Common myeloid progenitor, CD34-positive (primary cell): ENCODE measurements around the gene GRWD1.

Source experiments
- CTCF ChIA-PET: fragments of 350-600 bp; sonication (Branson Sonifier 250); formaldehyde crosslinking; loops from one replicate; lab custom pipeline; 2021; ENCODE audit warnings: antibody characterized with exemption; lab: Charles Lee
- POLR2A ChIA-PET: fragments of 350-600 bp; sonication (Branson Sonifier 250); formaldehyde crosslinking; loops from one replicate; lab custom pipeline; 2021; ENCODE audit warnings: antibody characterized with exemption; lab: Charles Lee
- DNase-seq, 3 donors: peaks; one replicate each; pipeline versions ENCODE4 v3.0.0 to v3.0.0-alpha.2; 2013
- H3K27ac ChIP-seq, 2 experiments: 1 replicate in 1 of 2; 2 replicates in 1 of 2; pipeline ENCODE4 v1.7.0; 2013; ENCODE audit warnings: inconsistent platforms in 2 of 2, low read length in 2 of 2, mild to moderate bottlenecking in 2 of 2, low read depth in 1 of 2, moderate library complexity in 1 of 2; ENCODE audit not compliant: severe bottlenecking in 2 of 2, insufficient read depth in 1 of 2, poor library complexity in 1 of 2
- H3K27me3 ChIP-seq, 5 experiments: replicated peaks in 2 of 5; 1 replicate in 3 of 5; 2 replicates in 2 of 5; pipeline versions ENCODE4 v1.6.1 to v1.7.0; 2013; ENCODE audit warnings: low read length in 4 of 5, mild to moderate bottlenecking in 2 of 5, moderate library complexity in 2 of 5, inconsistent platforms in 1 of 5; ENCODE audit not compliant: insufficient read depth in 5 of 5, control insufficient read depth in 4 of 5
- H3K36me3 ChIP-seq, 4 experiments: 1 replicate in 2 of 4; 2 replicates in 2 of 4; pipeline versions ENCODE4 v1.6.1 to v1.7.0; 2013; ENCODE audit warnings: low read length in 3 of 4, control low read depth in 1 of 4, mild to moderate bottlenecking in 1 of 4; ENCODE audit not compliant: control insufficient read depth in 4 of 4, insufficient read depth in 4 of 4
- H3K4me1 ChIP-seq, 4 experiments: 1 replicate in 3 of 4; 2 replicates in 1 of 4; pipeline versions ENCODE4 v1.6.1 to v1.7.1; 2013; ENCODE audit warnings: low read length in 3 of 4, mild to moderate bottlenecking in 3 of 4, control low read depth in 1 of 4, inconsistent platforms in 1 of 4, moderate library complexity in 1 of 4; ENCODE audit not compliant: control insufficient read depth in 4 of 4, insufficient read depth in 4 of 4; ENCODE audit errors: control extremely low read depth in 1 of 4
- H3K4me3 ChIP-seq, 7 experiments: 1 replicate in 4 of 7; 2 replicates in 3 of 7; pipeline versions ENCODE4 v1.5.1 to v1.7.0; 2013; ENCODE audit warnings: mild to moderate bottlenecking in 7 of 7, low read length in 6 of 7, moderate library complexity in 6 of 7, inconsistent platforms in 2 of 7, low read depth in 2 of 7, control low read depth in 1 of 7; ENCODE audit not compliant: insufficient read depth in 4 of 7, control insufficient read depth in 1 of 7; ENCODE audit errors: extremely low read depth in 1 of 7
- H3K9me3 ChIP-seq, 5 experiments: 1 replicate in 4 of 5; 2 replicates in 1 of 5; pipeline versions ENCODE4 v1.6.1 to v1.7.1; 2013; ENCODE audit warnings: low read length in 4 of 5, mild to moderate bottlenecking in 2 of 5, inconsistent platforms in 1 of 5, low read depth in 1 of 5, moderate library complexity in 1 of 5; ENCODE audit not compliant: control insufficient read depth in 4 of 5, insufficient read depth in 2 of 5; ENCODE audit errors: control extremely low read depth in 1 of 5
- WGBS: methylation state at CpG from one replicate; pipeline ENCODE4 v1.1.5; 2013; ENCODE audit not compliant: insufficient coverage; 5-methylcytosine and 5-hydroxymethylcytosine counted together

GRWD1 gene

GRCh38 chr19:48493718-48494401, 48.1 kb downstream of the GRWD1 start:
- POLR2A ChIA-PET, result no interaction called here
- Histone ChIP-seq H3K4me3 (peak overlapping the region; percentile 19 to 81 (median 64)), H3K4me1 (peaks cover 0 to 45% (median 36%) of the 10 kb centered on the region in 4 experiments), H3K36me3 (no peaks in the 10 kb centered on the region), H3K27ac (no peak overlapping the region), H3K9me3 (no peaks in the 10 kb centered on the region), H3K27me3 (peaks cover 0 to 31% (median 3%) of the 10 kb centered on the region in 5 experiments)
- WGBS, result 1% methylated on average over 54 of the region's 70 CpGs
- CTCF ChIA-PET, result interaction anchor here (0.6 to 7.5 kb wide), 6 partner anchors 14 to 103 kb away, joined by 3 to 98 read pairs (median 4); partner anchors contain the start of gene KDELR1
- DNase-seq, result no peak

GRCh38 chr19:48495396-48495795, 49.6 kb downstream of the GRWD1 start:
- POLR2A ChIA-PET, result interaction anchor here (0.6 to 1.1 kb wide), 2 partner anchors 23 to 49 kb away, joined by 3 read pairs; no protein-coding TSS in a partner anchor
- H3K4me1 ChIP-seq, result peaks cover 0 to 38% (median 32%) of the 10 kb centered on the region in 4 experiments

GRCh38 chr19:48496959-48497727, 51.4 kb downstream of the GRWD1 start:
- POLR2A ChIA-PET, result no interaction called here
- no peak for DNase-seq
- Histone ChIP-seq H3K36me3 (no peaks in the 10 kb centered on the region), H3K4me1 (peaks cover 0 to 35% (median 30%) of the 10 kb centered on the region in 4 experiments), H3K4me3 (no peak overlapping the region), H3K27ac (no peak overlapping the region), H3K9me3 (no peaks in the 10 kb centered on the region), H3K27me3 (peaks cover 0 to 35% (median 3%) of the 10 kb centered on the region in 5 experiments)
- CTCF ChIA-PET, result interaction anchor here (1.4 to 1.8 kb wide), 3 partner anchors 8 to 109 kb away, joined by 3 to 5 read pairs (median 3); no protein-coding TSS in a partner anchor
- 47% methylated on average over 44 of the region's 45 CpGs for WGBS

More at GRCh38 chr19:48495396-48495795, 49.6 kb downstream of the GRWD1 start:
- Histone ChIP-seq H3K27me3 (peaks cover 0 to 31% (median 3%) of the 10 kb centered on the region in 5 experiments), H3K27ac (no peak overlapping the region), H3K4me3 (no peak overlapping the region), H3K9me3 (no peaks in the 10 kb centered on the region), H3K36me3 (no peaks in the 10 kb centered on the region)
- WGBS, result 52% methylated on average over 6 of the region's 6 CpGs
- DNase-seq, result peak in 2 of 3 donors; percentile 32 to 38
- CTCF ChIA-PET, result interaction anchor here (0.6 to 2.8 kb wide), 4 partner anchors 13 to 113 kb away, joined by 3 to 10 read pairs (median 3); no protein-coding TSS in a partner anchor

GRCh38 chr19:48497728-48498594, 52.2 kb downstream of the GRWD1 start:
- H3K4me3 ChIP-seq, result no peak overlapping the region
- H3K27ac ChIP-seq, result no peak overlapping the region
- WGBS, result 43% methylated on average over 37 of the region's 46 CpGs
- DNase-seq, result no peak
- H3K27me3 ChIP-seq, result peaks cover 0 to 35% (median 3%) of the 10 kb centered on the region in 5 experiments
- ChIA-PET POLR2A (no interaction called here), CTCF (interaction anchor here (0.6 to 1.8 kb wide), 3 partner anchors 7 to 366 kb away, joined by 3 to 5 read pairs (median 3); no protein-coding TSS in a partner anchor)
- peaks cover 0 to 32% (median 28%) of the 10 kb centered on the region in 4 experiments for H3K4me1 ChIP-seq
- no peaks in the 10 kb centered on the region for H3K36me3 ChIP-seq
- H3K9me3 ChIP-seq, result no peaks in the 10 kb centered on the region

- Histone ChIP-seq H3K36me3 (no peaks in the 10 kb centered on the region), H3K9me3 (no peaks in the 10 kb centered on the region), H3K4me1 (peaks cover 0 to 32% (median 26%) of the 10 kb centered on the region in 4 experiments), H3K4me3 (no peak overlapping the region), H3K27me3 (peaks cover 0 to 35% (median 3%) of the 10 kb centered on the region in 5 experiments), H3K27ac (no peak overlapping the region)
- POLR2A ChIA-PET, result no interaction called here
- CTCF ChIA-PET, result interaction anchor here (0.6 kb wide), 1 partner anchor 366 kb away, joined by 3 read pairs; no protein-coding TSS in a partner anchor
- 40% methylated on average over 39 of the region's 59 CpGs for WGBS
- DNase-seq, result no peak
These were observed 53.0 kb downstream of the GRWD1 start for GRCh38 chr19:48498595-48499311.
